H1 (cell line): ENCODE measurements around the gene SUPT4H1. TPM values are rescaled to one million over a fixed set of nuclear protein-coding genes. Genes with fewer than 3 reads are reported as not detected.

ENCODE experiments used
- CTCF ChIA-PET: fragments of 300-600 bp; sonication (Branson Sonifier 250); formaldehyde crosslinking; loops from one replicate; lab custom pipeline; 2021; ENCODE audit not compliant: partially characterized antibody; lab: Charles Lee
- POLR2A ChIA-PET: fragments of 300-600 bp; sonication (Branson Sonifier 250); formaldehyde crosslinking; loops from one replicate; lab custom pipeline; 2021; ENCODE audit warnings: inconsistent platforms; ENCODE audit not compliant: partially characterized antibody; lab: Charles Lee
- DNase-seq, 2 experiments: peaks; one replicate each; pipeline versions ENCODE4 v3.0.0 to v3.0.0-alpha.2; 2010 to 2022; ENCODE audit warnings: low spot score in 2 of 2, low read depth in 1 of 2, mixed read lengths in 1 of 2
- FAIRE-seq: peaks from 2 replicates; lab custom pipeline; 2011; peaks lifted over from hg19 to GRCh38; lab: Jason Lieb, UNC
- H2AFZ ChIP-seq: 2 replicates; pipeline ENCODE4 v1.8.1; 2012; ENCODE audit warnings: low read length, inconsistent platforms
- H2AK5ac ChIP-seq: 2 replicates; pipeline ENCODE4 v1.6.1; 2013; ENCODE audit warnings: low read depth, low read length
- H2BK120ac ChIP-seq: replicated peaks from 2 replicates; pipeline ENCODE3; 2013; ENCODE audit warnings: low read depth, low read length, inconsistent platforms
- H2BK12ac ChIP-seq: 2 replicates; pipeline ENCODE4 v1.6.1; 2013; ENCODE audit warnings: low read depth, low read length
- H2BK15ac ChIP-seq: 2 replicates; pipeline ENCODE4 v1.6.1; 2013; ENCODE audit warnings: low read length
- H2BK20ac ChIP-seq: 2 replicates; pipeline ENCODE4 v1.6.1; 2013; ENCODE audit warnings: low read length
- H2BK5ac ChIP-seq: 2 replicates; pipeline ENCODE4 v1.6.1; 2013; ENCODE audit warnings: low read depth, low read length
- H3K14ac ChIP-seq: 2 replicates; pipeline ENCODE4 v1.6.1; 2013; ENCODE audit warnings: inconsistent platforms; ENCODE audit not compliant: insufficient read length
- H3K18ac ChIP-seq: 2 replicates; pipeline ENCODE4 v1.6.1; 2013; ENCODE audit warnings: low read length; ENCODE audit errors: extremely low read depth
- H3K23ac ChIP-seq: 2 replicates; pipeline ENCODE4 v1.6.1; 2013; ENCODE audit warnings: inconsistent platforms; ENCODE audit not compliant: insufficient read length
- H3K23me2 ChIP-seq: 2 replicates; pipeline ENCODE4 v1.6.1; 2013; ENCODE audit warnings: low read depth, low read length
- H3K27ac ChIP-seq: 2 replicates; pipeline ENCODE4 v1.6.1; 2011; ENCODE audit warnings: low read depth, low read length, inconsistent platforms
- H3K27me3 ChIP-seq, 4 experiments: replicated peaks in 1 of 4; 1 replicate in 1 of 4; 2 replicates in 3 of 4; pipeline versions ENCODE4 v1.6.1 to v1.8.1; 2011 to 2013; ENCODE audit warnings: low read length in 3 of 4, mild to moderate bottlenecking in 3 of 4, inconsistent platforms in 2 of 4, mixed read lengths in 2 of 4, moderate library complexity in 1 of 4; ENCODE audit not compliant: control insufficient read depth in 3 of 4, insufficient read depth in 3 of 4; ENCODE audit errors: extremely low read depth in 1 of 4
- H3K36me3 ChIP-seq, 4 experiments: 2 replicates each; pipeline versions ENCODE4 v1.6.1 to v1.8.1; 2011 to 2013; ENCODE audit warnings: mild to moderate bottlenecking in 4 of 4, low read length in 3 of 4, moderate library complexity in 2 of 4, control low read depth in 1 of 4, inconsistent platforms in 1 of 4; ENCODE audit not compliant: insufficient read depth in 4 of 4, control insufficient read depth in 2 of 4
- H3K4ac ChIP-seq: replicated peaks from 2 replicates; pipeline ENCODE3; 2013; ENCODE audit warnings: low read length, low read depth, mixed read lengths, inconsistent platforms; ENCODE audit not compliant: insufficient read length
- H3K4me1 ChIP-seq, 4 experiments: replicated peaks in 1 of 4; 1 replicate in 1 of 4; 2 replicates in 3 of 4; pipeline versions ENCODE4 v1.6.1 to v1.8.1; 2011 to 2013; ENCODE audit warnings: low read length in 3 of 4, inconsistent platforms in 2 of 4, mixed read lengths in 1 of 4; ENCODE audit not compliant: insufficient read depth in 4 of 4, control insufficient read depth in 3 of 4
- H3K4me2 ChIP-seq, 2 experiments: 2 replicates each; pipeline versions ENCODE4 v1.6.1 to v1.8.1; 2011 to 2013; ENCODE audit warnings: low read depth in 2 of 2, low read length in 2 of 2, control low read depth in 1 of 2, inconsistent platforms in 1 of 2, mild to moderate bottlenecking in 1 of 2; ENCODE audit not compliant: insufficient read depth in 1 of 2
- H3K4me3 ChIP-seq, 4 experiments: fragments of 200-600, 300-600 bp in 1 of 4; sonication (generic), shearing (Covaris generic), sonication (Bioruptor Twin) in 1 of 4; 2 replicates each; pipeline versions ENCODE4 v1.5.1 to v1.8.1; 2011 to 2016; ENCODE audit warnings: low read length in 4 of 4, low read depth in 3 of 4, control low read depth in 2 of 4, inconsistent platforms in 2 of 4, mild to moderate bottlenecking in 2 of 4, mixed read lengths in 1 of 4, moderate library complexity in 1 of 4; ENCODE audit not compliant: insufficient read depth in 2 of 4; ENCODE audit errors: extremely low read depth in 1 of 4
- H3K56ac ChIP-seq: replicated peaks from 2 replicates; pipeline ENCODE3; 2013; ENCODE audit warnings: low read depth, mild to moderate bottlenecking, mixed read lengths, low read length, inconsistent platforms; ENCODE audit not compliant: insufficient read length
- H3K79me1 ChIP-seq: 2 replicates; pipeline ENCODE4 v1.6.1; 2013; ENCODE audit warnings: low read depth, low read length, control low read depth
- H3K79me2 ChIP-seq, 2 experiments: 2 replicates each; pipeline versions ENCODE4 v1.6.1 to v1.8.1; 2012 to 2013; ENCODE audit warnings: low read length in 2 of 2, mild to moderate bottlenecking in 2 of 2, inconsistent platforms in 1 of 2; ENCODE audit not compliant: insufficient read depth in 2 of 2, control insufficient read depth in 1 of 2
- H3K9ac ChIP-seq, 4 experiments: replicated peaks in 1 of 4; 1 replicate in 1 of 4; 2 replicates in 3 of 4; pipeline versions ENCODE4 v1.6.1 to v1.8.1; 2011 to 2013; ENCODE audit warnings: low read depth in 3 of 4, low read length in 3 of 4, control low read depth in 2 of 4, mild to moderate bottlenecking in 2 of 4, moderate library complexity in 2 of 4, inconsistent platforms in 1 of 4; ENCODE audit errors: extremely low read depth in 1 of 4
- H3K9me3 ChIP-seq, 2 experiments: 2 replicates each; pipeline versions ENCODE4 v1.6.1 to v1.8.1; 2012 to 2013; ENCODE audit warnings: mild to moderate bottlenecking in 2 of 2, moderate library complexity in 2 of 2, control low read depth in 1 of 2, inconsistent platforms in 1 of 2, low read depth in 1 of 2, low read length in 1 of 2, mixed read lengths in 1 of 2; ENCODE audit not compliant: insufficient read depth in 2 of 2
- H4K20me1 ChIP-seq, 2 experiments: replicated peaks in 1 of 2; 2 replicates each; pipeline versions ENCODE3 to v1.8.1; 2011 to 2013; ENCODE audit warnings: inconsistent platforms in 2 of 2, low read length in 2 of 2, mild to moderate bottlenecking in 1 of 2; ENCODE audit not compliant: insufficient read depth in 2 of 2, control insufficient read depth in 1 of 2
- H4K5ac ChIP-seq: 2 replicates; pipeline ENCODE4 v1.6.1; 2013; ENCODE audit warnings: low read length, low read depth, mixed read lengths, inconsistent platforms; ENCODE audit not compliant: insufficient read length
- H4K8ac ChIP-seq: 2 replicates; pipeline ENCODE4 v1.8.0; 2013; ENCODE audit warnings: mild to moderate bottlenecking, moderate library complexity, low read length, inconsistent platforms; ENCODE audit not compliant: insufficient read depth; ENCODE audit errors: extremely low read depth
- H4K91ac ChIP-seq: replicated peaks from 2 replicates; pipeline ENCODE3; 2013; ENCODE audit warnings: low read length, mixed read lengths, inconsistent platforms; ENCODE audit not compliant: insufficient read length
- CBX8 ChIP-seq: fragments of 300-800, 300-1000 bp; sonication (generic); IDR thresholded peaks from 2 replicates; pipeline ENCODE4 v1.7.1; 2016; ENCODE audit warnings: low read depth, low read length, borderline replicate concordance
- GTF2F1 ChIP-seq: IDR thresholded peaks from 2 replicates; pipeline ENCODE4 v1.6.1; 2012; ENCODE audit warnings: low read depth, low read length, improper control_type of control experiment, borderline replicate concordance
- KDM4A ChIP-seq: IDR thresholded peaks from one replicate; pipeline ENCODE4 v1.7.1; 2012; ENCODE audit warnings: low read depth, mild to moderate bottlenecking, moderate library complexity, low read length, inconsistent platforms; ENCODE audit not compliant: severe bottlenecking
- NRF1 ChIP-seq: IDR thresholded peaks from 2 replicates; pipeline ENCODE4 v1.6.1; 2011; ENCODE audit warnings: mild to moderate bottlenecking, low read depth, low read length, improper control_type of control experiment
- POLR2AphosphoS5 ChIP-seq: IDR thresholded peaks from 2 replicates; pipeline ENCODE4 v1.6.1; 2011; ENCODE audit warnings: low read depth, low read length
- RAD21 ChIP-seq, 2 experiments: IDR thresholded peaks in 1 of 2; conservative IDR thresholded peaks in 1 of 2; 2 replicates each; pipeline ENCODE4 v1.6.1; 2011; ENCODE audit warnings: low read depth in 2 of 2, low read length in 2 of 2, improper control_type of control experiment in 1 of 2, inconsistent platforms in 1 of 2, mild to moderate bottlenecking in 1 of 2, moderate library complexity in 1 of 2
- RBBP5 ChIP-seq: IDR thresholded peaks from 2 replicates; pipeline ENCODE4 v1.7.1; 2012; ENCODE audit warnings: low read depth, mild to moderate bottlenecking, inconsistent platforms, low read length, moderate library complexity, borderline replicate concordance
- SAP30 ChIP-seq: fragments of 300-600 bp; sonication (generic); IDR thresholded peaks from 2 replicates; pipeline ENCODE4 v1.7.1; 2012; ENCODE audit warnings: low read length, moderate library complexity, mild to moderate bottlenecking, inconsistent platforms; ENCODE audit not compliant: insufficient read depth, insufficient replicate concordance
- SP4 ChIP-seq: IDR thresholded peaks from 2 replicates; pipeline ENCODE4 v1.6.1; 2012; ENCODE audit warnings: low read length, inconsistent platforms
- TAF1 ChIP-seq: IDR thresholded peaks from 2 replicates; pipeline ENCODE4 v1.6.1; 2011; ENCODE audit warnings: mild to moderate bottlenecking, low read depth, low read length
- WGBS, 2 experiments: shearing (Covaris generic) in 1 of 2; methylation state at CpG; one replicate each; pipeline versions ENCODE4 v1.1.6 to v1.1.7; 2013 to 2015; ENCODE audit warnings: low lambda C conversion rate in 2 of 2, mixed read lengths in 2 of 2, inconsistent platforms in 1 of 2, low coverage in 1 of 2, missing lambda C conversion rate in 1 of 2; ENCODE audit not compliant: insufficient replicate concordance in 2 of 2, insufficient coverage in 1 of 2, insufficient read length in 1 of 2; ENCODE audit errors: extremely low coverage in 1 of 2, missing lambda C conversion rate in 1 of 2; 5-methylcytosine and 5-hydroxymethylcytosine counted together
- polyA plus RNA-seq, 7 experiments: library from polyadenylated mRNA; depleted of rRNA in 3 of 7; stranded (reverse) in 5 of 7; unstranded in 2 of 7; fragments of >200 nt in 5 of 7; fragments of 200-250 nt in 2 of 7; gene quantifications; 1 replicate in 5 of 7; 2 replicates in 1 of 7; 4 replicates in 1 of 7; pipeline versions ENCODE4 v1.2.1 to v1.2.3, GENCODE V29; 2011 to 2013; ENCODE audit warnings: missing spikeins in 2 of 7, mixed read lengths in 2 of 7
- total RNA-seq: library from RNA; stranded (reverse); fragmentation: NEBNext Ultra II Directional; extraction: Animal tissue kit (Norgen Biotek cat#: 25700); gene quantifications from 2 replicates; pipeline ENCODE4 v1.2.1, GENCODE V29; 2021

SUPT4H1 gene
- total and polyA plus RNA-seq, 2 of the 8 experiments (the other 6 are each of a cell fraction or from before 2014, with no cell fraction given): 112 to 143 TPM

- H2AFZ ChIP-seq: no peak overlapping the region
- no peak overlapping the region for H3K18ac ChIP-seq
- no peak overlapping the region for H3K4me3 ChIP-seq
- no peak overlapping the region for H4K8ac ChIP-seq
- H2BK20ac ChIP-seq: no peak overlapping the region
- peaks cover 0 to 39% (median 27%) of the 10 kb centered on the region in 4 experiments; a peak in 6 of 7 replicates for H3K4me1 ChIP-seq
- H3K9ac ChIP-seq: no peak overlapping the region
- H3K14ac ChIP-seq: no peak overlapping the region
- no peak overlapping the region for H2BK15ac ChIP-seq
- H3K56ac ChIP-seq: no peak overlapping the region
- H3K23me2 ChIP-seq: peaks cover 12% of the 10 kb centered on the region
- H4K20me1 ChIP-seq: peaks cover 0 to 2% of the 10 kb centered on the region in 2 experiments
- ChIA-PET CTCF (interaction anchor here (0.5 to 21.9 kb wide), 11 partner anchors 11 to 214 kb away, joined by 3 to 384 read pairs (median 7); partner anchors contain the start of gene RNF43), POLR2A (interaction anchor here (1.3 to 7.9 kb wide), 9 partner anchors 10 to 24 kb away, joined by 3 to 66 read pairs (median 6); partner anchors contain the start of gene SUPT4H1)
- DNase-seq: no peak
- H2AK5ac ChIP-seq: no peak overlapping the region
- H3K9me3 ChIP-seq: no peaks in the 10 kb centered on the region
- no peak overlapping the region for H4K5ac ChIP-seq
- no peaks in the 10 kb centered on the region for H3K79me2 ChIP-seq
- no peak overlapping the region for H3K4me2 ChIP-seq
- H3K27ac ChIP-seq: no peak overlapping the region
- no peak for FAIRE-seq
- no peak overlapping the region for H3K23ac ChIP-seq
- no peaks in the 10 kb centered on the region for H3K79me1 ChIP-seq
- H3K36me3 ChIP-seq: no peaks in the 10 kb centered on the region
- 0 out of 2 replicates have a peak overlapping the region, but pooled peaks have one; percentile 50 for H2BK12ac ChIP-seq
- peaks cover 0 to 20% (median 12%) of the 10 kb centered on the region in 4 experiments; a peak in 5 of 7 replicates for H3K27me3 ChIP-seq
- H2BK5ac ChIP-seq: no peak overlapping the region
- H3K4ac ChIP-seq: no peak overlapping the region
- no peak overlapping the region for H4K91ac ChIP-seq
- WGBS, 2 experiments: 78% methylated on average over 8 of the region's 9 CpGs; no CpG with 5 or more reads in 1 of the 2 experiments
- no peak overlapping the region for H2BK120ac ChIP-seq
- TF ChIP-seq POLR2AphosphoS5: no peak
- TF ChIP-seq GTF2F1: no peak
- TF ChIP-seq RAD21 (IDR thresholded peaks at IDR 0.05 in 1 of 2, conservative IDR thresholded peaks at IDR 0.05 in 1 of 2; ENCODE audit: low read depth in 2 of 2, low read length in 2 of 2): no peak
- no peak for TF ChIP-seq KDM4A
- no peak for TF ChIP-seq RBBP5
- no peak for TF ChIP-seq CBX8
- TF ChIP-seq TAF1: no peak
- TF ChIP-seq SP4: no peak
- TF ChIP-seq NRF1: no peak
- no peak for TF ChIP-seq SAP30
Observed at GRCh38 chr17:58326609-58327362, 25.2 kb downstream of the SUPT4H1 start.
